H9 (cell line): ENCODE measurements around the gene ZNF8. TPM values are rescaled to one million over a fixed set of nuclear protein-coding genes. Genes with fewer than 3 reads are reported as not detected.

Source experiments
- DNase-seq: peaks from one replicate; pipeline ENCODE4 v3.0.0-alpha.2; 2017
- H2AFZ ChIP-seq: one replicate; pipeline ENCODE4 v1.6.1; 2013; ENCODE audit warnings: mild to moderate bottlenecking, low read length, control low read depth, moderate library complexity
- H2AK5ac ChIP-seq: 2 replicates; pipeline ENCODE4 v1.6.1; 2013; ENCODE audit warnings: low read length, control low read depth, mixed read lengths; ENCODE audit not compliant: insufficient read length
- H2BK120ac ChIP-seq: one replicate; pipeline ENCODE4 v1.6.1; 2013; ENCODE audit warnings: low read depth, mild to moderate bottlenecking, low read length, control low read depth, inconsistent platforms; ENCODE audit not compliant: poor library complexity, severe bottlenecking
- H2BK12ac ChIP-seq: 2 replicates; pipeline ENCODE4 v1.6.1; 2013; ENCODE audit warnings: low read length, control low read depth, mixed read lengths, low read depth; ENCODE audit not compliant: insufficient read length
- H2BK15ac ChIP-seq: 2 replicates; pipeline ENCODE4 v1.6.1; 2013; ENCODE audit warnings: low read depth, low read length, control low read depth
- H2BK20ac ChIP-seq: one replicate; pipeline ENCODE4 v1.6.1; 2013; ENCODE audit warnings: low read depth, mild to moderate bottlenecking, low read length, control low read depth, inconsistent platforms; ENCODE audit not compliant: poor library complexity, severe bottlenecking
- H2BK5ac ChIP-seq: 2 replicates; pipeline ENCODE4 v1.6.1; 2013; ENCODE audit warnings: low read length, control low read depth, mixed read lengths; ENCODE audit not compliant: insufficient read length
- H3K14ac ChIP-seq: 2 replicates; pipeline ENCODE4 v1.6.1; 2013; ENCODE audit warnings: low read length, control low read depth; ENCODE audit not compliant: insufficient read depth
- H3K18ac ChIP-seq: 2 replicates; pipeline ENCODE4 v1.6.1; 2013; ENCODE audit warnings: low read depth, mild to moderate bottlenecking, mixed read lengths, low read length, control low read depth; ENCODE audit not compliant: insufficient read length
- H3K23ac ChIP-seq: 2 replicates; pipeline ENCODE4 v1.6.1; 2013; ENCODE audit warnings: low read length, control low read depth, mixed read lengths, low read depth; ENCODE audit not compliant: insufficient read length
- H3K23me2 ChIP-seq: 2 replicates; pipeline ENCODE4 v1.6.1; 2013; ENCODE audit warnings: low read depth, mild to moderate bottlenecking, mixed read lengths, low read length, control low read depth; ENCODE audit not compliant: insufficient read length, poor library complexity, severe bottlenecking
- H3K27ac ChIP-seq: 2 replicates; pipeline ENCODE4 v1.5.1; 2013; ENCODE audit warnings: low read length, control low read depth, mixed read lengths, low read depth; ENCODE audit not compliant: insufficient read length
- H3K27me3 ChIP-seq: 2 replicates; pipeline ENCODE4 v1.6.1; 2013; ENCODE audit warnings: low read length, control low read depth, inconsistent platforms; ENCODE audit not compliant: insufficient read depth
- H3K4ac ChIP-seq: 2 replicates; pipeline ENCODE4 v1.6.1; 2013; ENCODE audit warnings: low read depth, mild to moderate bottlenecking, control low read depth, inconsistent platforms, low read length, moderate library complexity
- H3K4me1 ChIP-seq: 2 replicates; pipeline ENCODE4 v1.6.1; 2013; ENCODE audit warnings: low read length, control low read depth, inconsistent platforms; ENCODE audit not compliant: insufficient read depth
- H3K4me2 ChIP-seq: 2 replicates; pipeline ENCODE4 v1.6.1; 2013; ENCODE audit warnings: low read length, control low read depth, mixed read lengths; ENCODE audit not compliant: insufficient read length, insufficient read depth
- H3K56ac ChIP-seq: 2 replicates; pipeline ENCODE4 v1.6.1; 2013; ENCODE audit warnings: low read depth, mild to moderate bottlenecking, mixed read lengths, low read length, control low read depth; ENCODE audit not compliant: insufficient read length
- H3K79me1 ChIP-seq: 2 replicates; pipeline ENCODE4 v1.6.1; 2013; ENCODE audit warnings: low read depth, mild to moderate bottlenecking, moderate library complexity, low read length, control low read depth, inconsistent platforms; ENCODE audit not compliant: insufficient read depth, poor library complexity, severe bottlenecking
- H3K79me2 ChIP-seq: 2 replicates; pipeline ENCODE4 v1.6.1; 2013; ENCODE audit warnings: low read length, control low read depth, inconsistent platforms; ENCODE audit not compliant: insufficient read depth
- H3K9ac ChIP-seq: 2 replicates; pipeline ENCODE4 v1.6.1; 2013; ENCODE audit warnings: low read length, control low read depth, mixed read lengths; ENCODE audit not compliant: insufficient read length; ENCODE audit errors: extremely low read depth
- H3K9me3 ChIP-seq: one replicate; pipeline ENCODE4 v1.6.1; 2013; ENCODE audit warnings: low read depth, low read length, inconsistent platforms; ENCODE audit not compliant: control insufficient read depth
- H3T11ph ChIP-seq: one replicate; pipeline ENCODE4 v1.6.1; 2013; ENCODE audit warnings: mild to moderate bottlenecking, low read length, control low read depth, inconsistent platforms
- H4K20me1 ChIP-seq: one replicate; pipeline ENCODE4 v1.6.1; 2013; ENCODE audit not compliant: control insufficient read depth, insufficient read length, insufficient read depth
- H4K5ac ChIP-seq: 2 replicates; pipeline ENCODE4 v1.6.1; 2013; ENCODE audit warnings: low read depth, mild to moderate bottlenecking, mixed read lengths, low read length, control low read depth; ENCODE audit not compliant: insufficient read length
- H4K8ac ChIP-seq: replicated peaks from 2 replicates; pipeline ENCODE4 v1.6.1; 2013; ENCODE audit warnings: low read length, control low read depth, mixed read lengths, low read depth; ENCODE audit not compliant: insufficient read length
- H4K91ac ChIP-seq: 2 replicates; pipeline ENCODE4 v1.6.1; 2013; ENCODE audit warnings: low read depth, mild to moderate bottlenecking, moderate library complexity, mixed read lengths, low read length, control low read depth; ENCODE audit not compliant: insufficient read length
- H3K27ac Mint-ChIP-seq, 3 experiments: 2 replicates in 2 of 3; 3 replicates in 1 of 3; pipeline ENCODE4 v1.8.0; 2020 to 2021; ENCODE audit warnings: mixed read lengths in 3 of 3, mild to moderate bottlenecking in 1 of 3, moderate library complexity in 1 of 3
- H3K27me3 Mint-ChIP-seq: 2 replicates; pipeline ENCODE4 v1.8.0; 2021; ENCODE audit warnings: low read depth, mild to moderate bottlenecking, moderate library complexity, mixed read lengths
- H3K36me3 Mint-ChIP-seq, 3 experiments: 2 replicates in 2 of 3; 3 replicates in 1 of 3; pipeline ENCODE4 v1.8.0; 2020 to 2021; ENCODE audit warnings: low read depth in 3 of 3, mixed read lengths in 3 of 3; ENCODE audit not compliant: insufficient read depth in 1 of 3
- H3K4me1 Mint-ChIP-seq, 2 experiments: 2 replicates each; pipeline ENCODE4 v1.8.0; 2020; ENCODE audit warnings: mixed read lengths in 2 of 2
- H3K4me3 Mint-ChIP-seq, 2 experiments: 2 replicates in 1 of 2; 3 replicates in 1 of 2; pipeline ENCODE4 v1.8.0; 2020 to 2021; ENCODE audit warnings: mild to moderate bottlenecking in 2 of 2, mixed read lengths in 2 of 2, moderate library complexity in 1 of 2
- H3K9me3 Mint-ChIP-seq, 2 experiments: 2 replicates in 1 of 2; 3 replicates in 1 of 2; pipeline ENCODE4 v1.8.0; 2020; ENCODE audit warnings: mild to moderate bottlenecking in 2 of 2, mixed read lengths in 2 of 2, moderate library complexity in 1 of 2
- WGBS: extraction: QIAGEN DNeasy Blood & Tissue Kit; methylation state at CpG from one replicate; pipeline ENCODE4 v1.1.7; 2013; ENCODE audit warnings: missing lambda C conversion rate, low lambda C conversion rate, mixed read lengths; ENCODE audit not compliant: insufficient read length; ENCODE audit errors: extremely low coverage; 5-methylcytosine and 5-hydroxymethylcytosine counted together
- total RNA-seq: library from RNA; stranded (reverse); gene quantifications from 2 replicates; pipeline ENCODE4 v1.2.1, GENCODE V29; 2021
- TF ChIP-seq, protein P1 (sequence below): fragments of 200-600 bp; sonication (generic); conservative IDR thresholded peaks from 3 replicates; pipeline ENCODE4 v1.8.0; 2021; ENCODE audit warnings: antibody characterized with exemption, mild to moderate bottlenecking

ZNF8 gene
- total RNA-seq, 1 experiment from 2014 or later, result 17.3 TPM

DNA sequence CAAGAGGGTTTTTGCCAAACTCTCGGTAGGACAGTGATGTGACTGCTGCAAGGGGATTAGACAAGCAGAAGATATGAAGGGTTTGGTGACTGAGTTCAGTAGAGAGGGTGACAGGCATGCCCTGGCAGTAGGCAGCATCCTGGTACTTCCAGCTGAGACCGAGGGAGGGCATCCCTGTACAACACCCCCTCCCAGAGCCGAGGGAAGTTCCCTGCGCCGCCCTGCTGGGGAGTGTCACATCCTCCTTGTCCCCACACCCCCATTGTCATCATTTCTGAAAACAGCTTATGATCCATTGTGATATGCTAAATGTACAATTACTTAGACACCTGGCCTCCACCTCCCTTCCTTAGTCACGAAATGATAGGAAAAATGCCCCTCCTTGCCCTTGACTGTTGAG is 35.4 kb upstream of the ZNF8 start:
- Histone ChIP-seq H3K18ac (no peak overlapping the region), H3K14ac (no peak overlapping the region), H3K9ac (no peak overlapping the region), H2BK15ac (no peak overlapping the region), H2AK5ac (no peak overlapping the region), H3K4ac (no peak overlapping the region), H3K79me2 (no peaks in the 10 kb centered on the region; the same call in 1 of the 2 replicates), H2BK120ac (no peak overlapping the region), H3K23ac (no peak overlapping the region), H2AFZ (no peak overlapping the region), H3K9me3 (peaks cover 23% of the 10 kb centered on the region), H4K20me1 (no peaks in the 10 kb centered on the region), H4K5ac (no peak overlapping the region), H2BK5ac (no peak overlapping the region), H3K4me1 (no peaks in the 10 kb centered on the region), H2BK20ac (no peak overlapping the region), H3K27ac (no peak overlapping the region), H3K79me1 (peaks cover 6% of the 10 kb centered on the region), H4K91ac (no peak overlapping the region), H3K23me2 (no peaks in the 10 kb centered on the region), H3T11ph (no peak overlapping the region), H3K56ac (no peak overlapping the region), H3K27me3 (no peaks in the 10 kb centered on the region), H3K4me2 (no peak overlapping the region), H2BK12ac (no peak overlapping the region), H4K8ac (no peak overlapping the region)
- H3K9me3 Mint-ChIP-seq, result peaks cover 26 to 69% of the 10 kb centered on the region in 2 experiments
- H3K27ac Mint-ChIP-seq, result no peak overlapping the region
- no peaks in the 10 kb centered on the region for H3K27me3 Mint-ChIP-seq
- H3K4me1 Mint-ChIP-seq, result no peaks in the 10 kb centered on the region
- H3K36me3 Mint-ChIP-seq, result peaks cover 98 to 100% (median 99%) of the 10 kb centered on the region in 3 experiments
- no CpG with 5 or more reads among the region's 6 CpGs for WGBS
- DNase-seq, result no peak
- TF ChIP-seq, protein P1, sequence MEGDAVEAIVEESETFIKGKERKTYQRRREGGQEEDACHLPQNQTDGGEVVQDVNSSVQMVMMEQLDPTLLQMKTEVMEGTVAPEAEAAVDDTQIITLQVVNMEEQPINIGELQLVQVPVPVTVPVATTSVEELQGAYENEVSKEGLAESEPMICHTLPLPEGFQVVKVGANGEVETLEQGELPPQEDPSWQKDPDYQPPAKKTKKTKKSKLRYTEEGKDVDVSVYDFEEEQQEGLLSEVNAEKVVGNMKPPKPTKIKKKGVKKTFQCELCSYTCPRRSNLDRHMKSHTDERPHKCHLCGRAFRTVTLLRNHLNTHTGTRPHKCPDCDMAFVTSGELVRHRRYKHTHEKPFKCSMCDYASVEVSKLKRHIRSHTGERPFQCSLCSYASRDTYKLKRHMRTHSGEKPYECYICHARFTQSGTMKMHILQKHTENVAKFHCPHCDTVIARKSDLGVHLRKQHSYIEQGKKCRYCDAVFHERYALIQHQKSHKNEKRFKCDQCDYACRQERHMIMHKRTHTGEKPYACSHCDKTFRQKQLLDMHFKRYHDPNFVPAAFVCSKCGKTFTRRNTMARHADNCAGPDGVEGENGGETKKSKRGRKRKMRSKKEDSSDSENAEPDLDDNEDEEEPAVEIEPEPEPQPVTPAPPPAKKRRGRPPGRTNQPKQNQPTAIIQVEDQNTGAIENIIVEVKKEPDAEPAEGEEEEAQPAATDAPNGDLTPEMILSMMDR, result no peak
- no peak overlapping the region for H3K4me3 Mint-ChIP-seq
